Endothelial cell of umbilical vein (primary cell): ENCODE results near the gene CD160. TPM values are rescaled to one million over a fixed set of nuclear protein-coding genes. Genes with fewer than 3 reads are reported as not detected.

Source experiments
- BruUV-seq: library from RNA; stranded (reverse); fragments of 400-500 nt; replicated peaks from 2 replicates; lab custom pipeline; 2021; lab: Mats Ljungman, UMichigan
- CTCF ChIA-PET: fragments of 300-600, 350-600 bp; sonication (Branson Sonifier 250); formaldehyde crosslinking; loops from one replicate; lab custom pipeline; 2021; ENCODE audit warnings: antibody characterized with exemption, inconsistent platforms; lab: Charles Lee
- POLR2A ChIA-PET: fragments of 300-600, 350-600 bp; sonication (Branson Sonifier 250); formaldehyde crosslinking; loops from one replicate; lab custom pipeline; 2021; ENCODE audit warnings: antibody characterized with exemption, inconsistent platforms; lab: Charles Lee
- DNase-seq: peaks from one replicate; pipeline ENCODE4 v3.0.0-alpha.2; 2011; ENCODE audit warnings: low read depth, low spot score
- FAIRE-seq: peaks from 2 replicates; lab custom pipeline; 2011; peaks lifted over from hg19 to GRCh38; lab: Jason Lieb, UNC
- H2AFZ ChIP-seq: 2 replicates; pipeline ENCODE4 v1.6.0; 2012; ENCODE audit warnings: low read depth, low read length, control low read depth, inconsistent platforms
- H3K27ac ChIP-seq: 2 replicates; pipeline ENCODE4 v1.5.1; 2011; ENCODE audit warnings: low read depth, mild to moderate bottlenecking, control low read depth, low read length, moderate library complexity; ENCODE audit not compliant: insufficient read depth
- H3K27me3 ChIP-seq, 2 experiments: 2 replicates each; pipeline versions ENCODE4 v1.6.0 to v1.6.1; 2011; ENCODE audit warnings: low read length in 2 of 2, mixed read lengths in 1 of 2; ENCODE audit not compliant: control insufficient read depth in 2 of 2, insufficient read depth in 2 of 2
- H3K36me3 ChIP-seq, 2 experiments: 2 replicates in 1 of 2; 3 replicates in 1 of 2; pipeline ENCODE4 v1.5.1; 2011; ENCODE audit warnings: low read length in 2 of 2, mild to moderate bottlenecking in 1 of 2, moderate library complexity in 1 of 2; ENCODE audit not compliant: control insufficient read depth in 2 of 2, insufficient read depth in 2 of 2; ENCODE audit errors: extremely low read depth in 1 of 2
- H3K4me1 ChIP-seq: 3 replicates; pipeline ENCODE4 v1.5.1; 2011; ENCODE audit warnings: mild to moderate bottlenecking, low read length; ENCODE audit not compliant: control insufficient read depth, insufficient read depth; ENCODE audit errors: extremely low read depth
- H3K4me2 ChIP-seq: 2 replicates; pipeline ENCODE4 v1.6.1; 2011; ENCODE audit warnings: low read length, control low read depth, mixed read lengths; ENCODE audit not compliant: insufficient read depth
- H3K4me3 ChIP-seq, 3 experiments: fragments of 200-600 bp in 1 of 3; sonication (generic), shearing (Covaris generic) in 1 of 3; replicated peaks in 1 of 3; 2 replicates each; pipeline ENCODE4 v1.5.1; 2011 to 2016; ENCODE audit warnings: control low read depth in 3 of 3, low read length in 3 of 3, mild to moderate bottlenecking in 2 of 3, inconsistent platforms in 1 of 3, low read depth in 1 of 3, moderate library complexity in 1 of 3; ENCODE audit not compliant: insufficient read depth in 1 of 3
- H3K79me2 ChIP-seq: 2 replicates; pipeline ENCODE4 v1.6.0; 2012; ENCODE audit warnings: low read length, inconsistent platforms; ENCODE audit not compliant: control insufficient read depth, insufficient read depth
- H3K9ac ChIP-seq: replicated peaks from 2 replicates; pipeline ENCODE3; 2011; ENCODE audit warnings: low read length, control low read depth; ENCODE audit not compliant: insufficient read depth; ENCODE audit errors: extremely low read depth
- H3K9me1 ChIP-seq: replicated peaks from 3 replicates; pipeline ENCODE4 v1.6.0; 2011; ENCODE audit warnings: mild to moderate bottlenecking, low read length; ENCODE audit not compliant: control insufficient read depth, insufficient read depth; ENCODE audit errors: extremely low read depth
- H3K9me3 ChIP-seq: replicated peaks from 2 replicates; pipeline ENCODE4 v1.5.1; 2012; ENCODE audit warnings: low read length, inconsistent platforms; ENCODE audit not compliant: control insufficient read depth, insufficient read depth
- H4K20me1 ChIP-seq: replicated peaks from 2 replicates; pipeline ENCODE3; 2011; ENCODE audit warnings: mild to moderate bottlenecking, low read length; ENCODE audit not compliant: control insufficient read depth, insufficient read depth; ENCODE audit errors: extremely low read depth
- EZH2 ChIP-seq: IDR thresholded peaks from 2 replicates; pipeline ENCODE4 v1.6.1; 2012; ENCODE audit warnings: borderline replicate concordance, low read depth, mild to moderate bottlenecking, moderate library complexity, low read length, inconsistent platforms; ENCODE audit not compliant: severe bottlenecking
- FOS ChIP-seq: IDR thresholded peaks from 2 replicates; pipeline ENCODE4 v1.6.1; 2011; ENCODE audit warnings: mild to moderate bottlenecking, low read length, moderate library complexity, borderline replicate concordance; ENCODE audit not compliant: insufficient read depth
- GATA2 ChIP-seq: IDR thresholded peaks from 2 replicates; pipeline ENCODE4 v1.7.0; 2011; ENCODE audit warnings: low read depth, mild to moderate bottlenecking, moderate library complexity, mixed read lengths, low read length; ENCODE audit not compliant: insufficient read length, insufficient read depth
- JUN ChIP-seq: IDR thresholded peaks from 2 replicates; pipeline ENCODE4 v1.6.1; 2011; ENCODE audit warnings: borderline replicate concordance, low read depth; ENCODE audit not compliant: insufficient read length, insufficient read depth
- MYC ChIP-seq: IDR thresholded peaks from one replicate; pipeline ENCODE4 v1.6.1; 2011; ENCODE audit warnings: mild to moderate bottlenecking, low read depth, low read length
- POLR2A ChIP-seq: IDR thresholded peaks from 2 replicates; pipeline ENCODE4 v1.6.1; 2012; ENCODE audit warnings: low read depth, mild to moderate bottlenecking, control low read depth, low read length
- POLR2AphosphoS5 ChIP-seq: IDR thresholded peaks from 2 replicates; pipeline ENCODE4 v1.6.1; 2012; ENCODE audit warnings: low read depth, mild to moderate bottlenecking, control low read depth, low read length, moderate library complexity; ENCODE audit not compliant: insufficient read depth
- dilution Hi-C: fragments of 300-500 bp; cut with MboI; formaldehyde crosslinking; loops from one replicate; pipeline ENCODE4 v1.15.0; 2019; ENCODE audit warnings: low sequenced_read_pairs; ENCODE audit not compliant: extremely low pct_ligation_motif_present
- intact Hi-C: fragments of 100-400 bp; cut with micrococcal nuclease; formaldehyde crosslinking; loops from one replicate; pipeline ENCODE4 v1.10.0; 2022
- polyA plus RNA-seq, 4 experiments: library from polyadenylated mRNA; depleted of rRNA in 3 of 4; stranded (reverse) in 3 of 4; unstranded in 1 of 4; fragments of >200 nt; gene quantifications; 2 replicates each; pipeline versions ENCODE4 v1.2.1 to v1.2.3, GENCODE V29; 2011 to 2012; ENCODE audit warnings: missing spikeins in 1 of 4
- total RNA-seq: library from RNA; stranded (reverse); gene quantifications from 2 replicates; pipeline ENCODE4 v1.2.3, GENCODE V29; 2021
- TF ChIP-seq, protein P1 (sequence below): IDR thresholded peaks from 2 replicates; pipeline ENCODE4 v1.6.1; 2011; ENCODE audit not compliant: insufficient read depth, insufficient read length
- TF ChIP-seq, protein P2 (sequence below), 2 donors: IDR thresholded peaks; 1 replicate in 1 of 2; 2 replicates in 1 of 2; pipeline ENCODE4 v1.5.1; 2011; ENCODE audit warnings: low read length in 2 of 2, mild to moderate bottlenecking in 2 of 2, moderate library complexity in 2 of 2, control low read depth in 1 of 2, inconsistent platforms in 1 of 2, low read depth in 1 of 2; ENCODE audit not compliant: insufficient read depth in 1 of 2; ENCODE audit errors: extremely low read depth in 1 of 2

The CD160 gene
- total and polyA plus RNA-seq, 2 donors (not counting 3 experiments of a cell fraction or from before 2014, with no cell fraction given) = not detected

DNA sequence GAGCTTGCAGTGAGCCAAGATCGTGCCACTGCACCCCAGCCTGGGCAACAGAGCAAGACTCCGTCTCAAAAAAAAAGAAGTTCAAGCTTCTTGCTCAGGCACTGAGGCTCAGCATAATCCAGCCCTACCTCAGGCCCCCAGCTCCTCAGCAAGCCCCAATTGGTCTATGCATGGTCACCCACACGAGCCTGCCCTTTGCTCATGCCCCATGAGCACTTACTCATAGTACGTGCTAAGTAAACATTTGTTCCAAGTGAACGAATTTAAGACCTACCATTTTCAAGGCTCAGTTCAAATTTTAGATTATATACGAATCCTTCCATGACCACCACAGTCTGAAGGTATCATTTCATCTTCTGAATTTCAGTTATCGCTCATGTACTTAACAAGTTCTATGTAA, 16.5 kb upstream of the CD160 start:
- POLR2A ChIA-PET = no interaction called here

More for the DNA sequence above, 16.5 kb upstream of the CD160 start:
- Histone ChIP-seq H3K27ac (no peak overlapping the region), H3K4me2 (no peak overlapping the region), H2AFZ (no peak overlapping the region), H3K4me3 (no peak overlapping the region), H3K79me2 (no peaks in the 10 kb centered on the region), H3K9me3 (no peaks in the 10 kb centered on the region), H3K9ac (no peak overlapping the region), H4K20me1 (no peaks in the 10 kb centered on the region), H3K9me1 (no peaks in the 10 kb centered on the region), H3K4me1 (no peaks in the 10 kb centered on the region), H3K36me3 (no peaks in the 10 kb centered on the region), H3K27me3 (peaks cover 13% of the 10 kb centered on the region in 2 experiments)
- DNase-seq (no peak), FAIRE-seq (no peak)
- dilution Hi-C loops (no loop called here), intact Hi-C loops (no loop called here)
- CTCF ChIA-PET = interaction anchor here (1.3 kb wide), 1 partner anchor 17 kb away, joined by 8 read pairs; no protein-coding TSS in a partner anchor
- TF ChIP-seq POLR2A (no peak), GATA2 (no peak), JUN (no peak), POLR2AphosphoS5 (no peak), MYC (no peak), FOS (no peak), EZH2 (no peak)
- TF ChIP-seq, protein P1, sequence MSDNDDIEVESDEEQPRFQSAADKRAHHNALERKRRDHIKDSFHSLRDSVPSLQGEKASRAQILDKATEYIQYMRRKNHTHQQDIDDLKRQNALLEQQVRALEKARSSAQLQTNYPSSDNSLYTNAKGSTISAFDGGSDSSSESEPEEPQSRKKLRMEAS = no peak
- TF ChIP-seq, protein P2, sequence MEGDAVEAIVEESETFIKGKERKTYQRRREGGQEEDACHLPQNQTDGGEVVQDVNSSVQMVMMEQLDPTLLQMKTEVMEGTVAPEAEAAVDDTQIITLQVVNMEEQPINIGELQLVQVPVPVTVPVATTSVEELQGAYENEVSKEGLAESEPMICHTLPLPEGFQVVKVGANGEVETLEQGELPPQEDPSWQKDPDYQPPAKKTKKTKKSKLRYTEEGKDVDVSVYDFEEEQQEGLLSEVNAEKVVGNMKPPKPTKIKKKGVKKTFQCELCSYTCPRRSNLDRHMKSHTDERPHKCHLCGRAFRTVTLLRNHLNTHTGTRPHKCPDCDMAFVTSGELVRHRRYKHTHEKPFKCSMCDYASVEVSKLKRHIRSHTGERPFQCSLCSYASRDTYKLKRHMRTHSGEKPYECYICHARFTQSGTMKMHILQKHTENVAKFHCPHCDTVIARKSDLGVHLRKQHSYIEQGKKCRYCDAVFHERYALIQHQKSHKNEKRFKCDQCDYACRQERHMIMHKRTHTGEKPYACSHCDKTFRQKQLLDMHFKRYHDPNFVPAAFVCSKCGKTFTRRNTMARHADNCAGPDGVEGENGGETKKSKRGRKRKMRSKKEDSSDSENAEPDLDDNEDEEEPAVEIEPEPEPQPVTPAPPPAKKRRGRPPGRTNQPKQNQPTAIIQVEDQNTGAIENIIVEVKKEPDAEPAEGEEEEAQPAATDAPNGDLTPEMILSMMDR (IDR thresholded peaks at IDR 0.05; ENCODE audit: extremely low read depth in 1 of 2, insufficient read depth in 1 of 2, low read depth in 1 of 2, low read length in 2 of 2) = no peak
- BruUV-seq = no TSS peak
